Endodermal cell (in vitro differentiated cells): ENCODE data around the gene RBMXL2. TPM values are rescaled to one million over a fixed set of nuclear protein-coding genes. Genes with fewer than 3 reads are reported as not detected.

ENCODE experiments used
- DNase-seq: peaks from one replicate; pipeline ENCODE4 v3.0.0-alpha.2; 2017
- H3K27ac ChIP-seq: 2 replicates; pipeline ENCODE4 v1.5.1; 2013; ENCODE audit warnings: mild to moderate bottlenecking, low read depth, low read length, moderate library complexity
- H3K27me3 ChIP-seq: 2 replicates; pipeline ENCODE4 v1.6.1; 2013; ENCODE audit warnings: mild to moderate bottlenecking, low read length, moderate library complexity; ENCODE audit not compliant: insufficient read depth, control insufficient read depth, poor library complexity, severe bottlenecking
- H3K36me3 ChIP-seq: 2 replicates; pipeline ENCODE4 v1.7.0; 2013; ENCODE audit warnings: mild to moderate bottlenecking, low read length, moderate library complexity; ENCODE audit not compliant: control insufficient read depth, insufficient read depth
- H3K4me1 ChIP-seq: one replicate; pipeline ENCODE4 v1.7.0; 2013; ENCODE audit warnings: low read length; ENCODE audit not compliant: control insufficient read depth, insufficient read depth
- H3K4me3 ChIP-seq: 2 replicates; pipeline ENCODE4 v1.5.1; 2013; ENCODE audit warnings: mild to moderate bottlenecking, low read length, moderate library complexity
- H3K9ac ChIP-seq: 2 replicates; pipeline ENCODE4 v1.6.1; 2013; ENCODE audit warnings: mild to moderate bottlenecking, low read length, moderate library complexity; ENCODE audit not compliant: poor library complexity, severe bottlenecking; ENCODE audit errors: extremely low read depth
- H3K9me3 ChIP-seq: 2 replicates; pipeline ENCODE4 v1.6.1; 2013; ENCODE audit warnings: mild to moderate bottlenecking, low read length, moderate library complexity; ENCODE audit not compliant: control insufficient read depth
- H3K27ac Mint-ChIP-seq: 2 replicates; pipeline ENCODE4 v1.8.0; 2020; ENCODE audit warnings: mixed read lengths
- H3K27me3 Mint-ChIP-seq: 2 replicates; pipeline ENCODE4 v1.8.0; 2021; ENCODE audit warnings: mild to moderate bottlenecking, mixed read lengths; ENCODE audit not compliant: insufficient read depth
- H3K36me3 Mint-ChIP-seq: 2 replicates; pipeline ENCODE4 v1.8.0; 2020; ENCODE audit warnings: low read depth, mixed read lengths
- H3K4me1 Mint-ChIP-seq: 2 replicates; pipeline ENCODE4 v1.8.0; 2020; ENCODE audit warnings: mixed read lengths
- H3K4me3 Mint-ChIP-seq: 2 replicates; pipeline ENCODE4 v1.8.0; 2020; ENCODE audit warnings: mild to moderate bottlenecking, moderate library complexity, mixed read lengths
- H3K9me3 Mint-ChIP-seq: 2 replicates; pipeline ENCODE4 v1.8.0; 2020; ENCODE audit warnings: mild to moderate bottlenecking, mixed read lengths
- WGBS, 2 experiments: methylation state at CpG; one replicate each; pipeline versions ENCODE4 v1.1.5 to v1.1.7; 2013; ENCODE audit warnings: missing lambda C conversion rate in 2 of 2, mixed read lengths in 1 of 2; ENCODE audit not compliant: insufficient coverage in 1 of 2, insufficient read length in 1 of 2; 5-methylcytosine and 5-hydroxymethylcytosine counted together
- total RNA-seq, 2 donors: library from RNA; stranded (reverse); fragmentation: NEBNext Ultra II Directional in 1 of 2; extraction: Animal tissue kit (Norgen Biotek cat#: 25700) in 1 of 2; gene quantifications; 2 replicates in 1 of 2; 3 replicates in 1 of 2; pipeline ENCODE4 v1.2.1, GENCODE V29; 2021
- TF ChIP-seq, protein P1 (sequence below): fragments of 200-600 bp; sonication (generic); conservative IDR thresholded peaks from 2 replicates; pipeline ENCODE4 v1.5.0; 2021; ENCODE audit warnings: antibody characterized with exemption, mild to moderate bottlenecking

Gene RBMXL2
- total RNA-seq, 2 donors from 2014 or later, result 0.18 TPM; not detected in 1

DNA sequence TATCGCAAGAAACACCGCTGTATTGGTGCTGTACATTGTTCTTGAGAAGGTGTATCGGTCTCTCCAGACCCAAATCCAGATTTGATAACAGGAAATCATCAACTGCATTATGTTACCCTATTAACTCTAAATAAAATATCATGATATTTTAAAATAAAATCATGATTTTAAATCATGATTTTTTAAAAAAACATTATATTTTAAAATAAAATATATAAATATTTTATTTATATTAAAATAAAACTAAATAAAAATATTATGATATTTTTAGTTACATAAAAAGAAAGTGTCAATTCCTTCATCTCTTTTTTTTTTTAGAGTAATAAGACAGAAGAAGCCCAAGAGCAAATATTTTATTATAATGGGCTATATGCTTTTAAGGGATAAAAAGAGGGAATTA is 27.6 kb downstream of the RBMXL2 start:
- H3K27ac Mint-ChIP-seq, result no peak overlapping the region
- H3K4me3 ChIP-seq, result no peak overlapping the region
- H3K4me3 Mint-ChIP-seq, result no peak overlapping the region
- no peaks in the 10 kb centered on the region for H3K27me3 Mint-ChIP-seq
- no peaks in the 10 kb centered on the region for H3K9me3 Mint-ChIP-seq
- H3K36me3 ChIP-seq, result no peaks in the 10 kb centered on the region
- no peaks in the 10 kb centered on the region for H3K36me3 Mint-ChIP-seq
- TF ChIP-seq, protein P1, sequence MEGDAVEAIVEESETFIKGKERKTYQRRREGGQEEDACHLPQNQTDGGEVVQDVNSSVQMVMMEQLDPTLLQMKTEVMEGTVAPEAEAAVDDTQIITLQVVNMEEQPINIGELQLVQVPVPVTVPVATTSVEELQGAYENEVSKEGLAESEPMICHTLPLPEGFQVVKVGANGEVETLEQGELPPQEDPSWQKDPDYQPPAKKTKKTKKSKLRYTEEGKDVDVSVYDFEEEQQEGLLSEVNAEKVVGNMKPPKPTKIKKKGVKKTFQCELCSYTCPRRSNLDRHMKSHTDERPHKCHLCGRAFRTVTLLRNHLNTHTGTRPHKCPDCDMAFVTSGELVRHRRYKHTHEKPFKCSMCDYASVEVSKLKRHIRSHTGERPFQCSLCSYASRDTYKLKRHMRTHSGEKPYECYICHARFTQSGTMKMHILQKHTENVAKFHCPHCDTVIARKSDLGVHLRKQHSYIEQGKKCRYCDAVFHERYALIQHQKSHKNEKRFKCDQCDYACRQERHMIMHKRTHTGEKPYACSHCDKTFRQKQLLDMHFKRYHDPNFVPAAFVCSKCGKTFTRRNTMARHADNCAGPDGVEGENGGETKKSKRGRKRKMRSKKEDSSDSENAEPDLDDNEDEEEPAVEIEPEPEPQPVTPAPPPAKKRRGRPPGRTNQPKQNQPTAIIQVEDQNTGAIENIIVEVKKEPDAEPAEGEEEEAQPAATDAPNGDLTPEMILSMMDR, result no peak
- no peak for DNase-seq
- no peak overlapping the region for H3K27ac ChIP-seq
- H3K4me1 ChIP-seq, result no peaks in the 10 kb centered on the region
- no peak overlapping the region for H3K9ac ChIP-seq
- 60 to 65% methylated on average over 3 of the region's 3 CpGs for WGBS, 2 experiments
- no peaks in the 10 kb centered on the region for H3K9me3 ChIP-seq
- H3K4me1 Mint-ChIP-seq, result peaks cover 2% of the 10 kb centered on the region
- H3K27me3 ChIP-seq, result no peaks in the 10 kb centered on the region

GRCh38 chr11:7138051-7138450 is 49.3 kb downstream of the RBMXL2 start:
- WGBS, 2 experiments, result 86 to 94% methylated on average over 1 of the region's 1 CpG
- Histone ChIP-seq H3K27ac (no peak overlapping the region), H3K4me1 (no peaks in the 10 kb centered on the region), H3K36me3 (no peaks in the 10 kb centered on the region), H3K9me3 (no peaks in the 10 kb centered on the region), H3K4me3 (no peak overlapping the region), H3K27me3 (no peaks in the 10 kb centered on the region), H3K9ac (no peak overlapping the region)
- Mint-ChIP-seq H3K36me3 (no peaks in the 10 kb centered on the region), H3K27me3 (no peaks in the 10 kb centered on the region), H3K4me3 (no peak overlapping the region), H3K27ac (no peak overlapping the region), H3K9me3 (no peaks in the 10 kb centered on the region), H3K4me1 (no peaks in the 10 kb centered on the region)
- TF ChIP-seq, protein P1, result no peak
- DNase-seq, result no peak

Other genes starting within 250 kb of the RBMXL2 start
- gene OR10A5, start 243.3 kb upstream of the RBMXL2 start, total RNA-seq, result not detected
- gene OR10A2, start 225.9 kb upstream of the RBMXL2 start, total RNA-seq, result not detected
- gene OR10A4, start 212.4 kb upstream of the RBMXL2 start, total RNA-seq, result not detected
- 1 to 10 TPM in 1 of 2 donors, not detected in 1; 1.1 TPM for gene OR2D2, start 196.5 kb upstream of the RBMXL2 start, total RNA-seq
- not detected for gene OR2D3, start 168.0 kb upstream of the RBMXL2 start, total RNA-seq
- gene ZNF215, start 162.6 kb upstream of the RBMXL2 start, total RNA-seq, result 10 to 100 TPM in 1 of 2 donors, 1 to 10 TPM in 1; 9.9 to 10.2 TPM
- 10 to 100 TPM in 1 of 2 donors, 1 to 10 TPM in 1; 8.0 to 10.8 TPM for gene ZNF214, start 68.7 kb upstream of the RBMXL2 start, total RNA-seq
- under 1 TPM; 0.33 to 0.66 TPM for gene NLRP14, start 68.5 kb upstream of the RBMXL2 start, total RNA-seq
- 1 to 10 TPM in 1 of 2 donors, under 1 TPM in 1; 0.81 to 2.2 TPM for gene SYT9, start 162.9 kb downstream of the RBMXL2 start, total RNA-seq